B cell (primary cell): ENCODE results near the gene RAB6D.
"Not testable (repeated sequence)": the region's sequence is repeated elsewhere in the genome, so short reads cannot be mapped to it uniquely, and the experiment has no call there.

ENCODE experiments used
- EZH2 ChIP-seq: IDR thresholded peaks from 2 replicates; pipeline ENCODE4 v1.6.1; 2012; ENCODE audit warnings: borderline replicate concordance, low read depth, mild to moderate bottlenecking, moderate library complexity, low read length; ENCODE audit not compliant: insufficient read depth, poor library complexity, severe bottlenecking
- TF ChIP-seq, protein P1 (sequence below): fragments of 200-600 bp; IDR thresholded peaks from one replicate; pipeline ENCODE4 v1.8.0; 2022; ENCODE audit warnings: antibody characterized with exemption, mild to moderate bottlenecking

GRCh38 chr2:131368493-131369066 lies 4.6 kb upstream of the RAB6D start:
- TF ChIP-seq, protein P1, sequence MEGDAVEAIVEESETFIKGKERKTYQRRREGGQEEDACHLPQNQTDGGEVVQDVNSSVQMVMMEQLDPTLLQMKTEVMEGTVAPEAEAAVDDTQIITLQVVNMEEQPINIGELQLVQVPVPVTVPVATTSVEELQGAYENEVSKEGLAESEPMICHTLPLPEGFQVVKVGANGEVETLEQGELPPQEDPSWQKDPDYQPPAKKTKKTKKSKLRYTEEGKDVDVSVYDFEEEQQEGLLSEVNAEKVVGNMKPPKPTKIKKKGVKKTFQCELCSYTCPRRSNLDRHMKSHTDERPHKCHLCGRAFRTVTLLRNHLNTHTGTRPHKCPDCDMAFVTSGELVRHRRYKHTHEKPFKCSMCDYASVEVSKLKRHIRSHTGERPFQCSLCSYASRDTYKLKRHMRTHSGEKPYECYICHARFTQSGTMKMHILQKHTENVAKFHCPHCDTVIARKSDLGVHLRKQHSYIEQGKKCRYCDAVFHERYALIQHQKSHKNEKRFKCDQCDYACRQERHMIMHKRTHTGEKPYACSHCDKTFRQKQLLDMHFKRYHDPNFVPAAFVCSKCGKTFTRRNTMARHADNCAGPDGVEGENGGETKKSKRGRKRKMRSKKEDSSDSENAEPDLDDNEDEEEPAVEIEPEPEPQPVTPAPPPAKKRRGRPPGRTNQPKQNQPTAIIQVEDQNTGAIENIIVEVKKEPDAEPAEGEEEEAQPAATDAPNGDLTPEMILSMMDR: not testable (repeated sequence)
- not testable (repeated sequence) for TF ChIP-seq EZH2
